ENCODE measurements around the gene AKAP6.

DNA sequence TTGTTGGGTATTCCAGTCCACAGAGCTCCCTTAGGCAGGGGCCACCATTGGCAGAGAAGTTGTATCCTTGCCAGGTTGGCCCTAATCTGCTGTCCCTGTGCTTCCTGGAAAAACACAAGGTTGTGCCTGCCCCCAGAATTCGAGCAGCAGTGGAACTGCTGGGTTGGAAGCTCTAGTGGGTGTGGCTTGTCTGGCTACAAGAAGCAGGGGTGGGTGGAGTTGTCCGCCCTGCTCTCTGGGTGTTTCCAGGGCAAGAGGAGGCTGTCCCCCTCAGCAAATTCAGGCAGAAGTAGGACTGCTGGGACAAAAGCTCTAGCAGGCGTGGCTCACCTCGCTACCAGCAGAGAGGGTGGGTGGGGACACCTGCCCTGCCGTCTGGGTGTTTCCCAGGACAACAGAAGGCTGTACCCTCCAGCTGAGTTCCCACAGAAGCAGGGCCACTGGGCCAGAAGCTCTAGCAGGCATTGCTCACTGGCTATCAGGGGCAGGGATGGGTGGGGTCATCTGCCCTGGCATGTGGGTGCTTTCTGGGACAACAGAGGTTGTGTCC lies 536.8 kb downstream of the AKAP6 start:
- TF ChIP-seq, protein P1, sequence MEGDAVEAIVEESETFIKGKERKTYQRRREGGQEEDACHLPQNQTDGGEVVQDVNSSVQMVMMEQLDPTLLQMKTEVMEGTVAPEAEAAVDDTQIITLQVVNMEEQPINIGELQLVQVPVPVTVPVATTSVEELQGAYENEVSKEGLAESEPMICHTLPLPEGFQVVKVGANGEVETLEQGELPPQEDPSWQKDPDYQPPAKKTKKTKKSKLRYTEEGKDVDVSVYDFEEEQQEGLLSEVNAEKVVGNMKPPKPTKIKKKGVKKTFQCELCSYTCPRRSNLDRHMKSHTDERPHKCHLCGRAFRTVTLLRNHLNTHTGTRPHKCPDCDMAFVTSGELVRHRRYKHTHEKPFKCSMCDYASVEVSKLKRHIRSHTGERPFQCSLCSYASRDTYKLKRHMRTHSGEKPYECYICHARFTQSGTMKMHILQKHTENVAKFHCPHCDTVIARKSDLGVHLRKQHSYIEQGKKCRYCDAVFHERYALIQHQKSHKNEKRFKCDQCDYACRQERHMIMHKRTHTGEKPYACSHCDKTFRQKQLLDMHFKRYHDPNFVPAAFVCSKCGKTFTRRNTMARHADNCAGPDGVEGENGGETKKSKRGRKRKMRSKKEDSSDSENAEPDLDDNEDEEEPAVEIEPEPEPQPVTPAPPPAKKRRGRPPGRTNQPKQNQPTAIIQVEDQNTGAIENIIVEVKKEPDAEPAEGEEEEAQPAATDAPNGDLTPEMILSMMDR (IDR thresholded peaks at IDR 0.05; ENCODE audit: low read depth, low read length, poor library complexity, severe bottlenecking): no peak
- TF ChIP-seq EZH2phosphoT487 (IDR thresholded peaks at IDR 0.05; ENCODE audit: borderline replicate concordance, low read length): no peak
